ENCODE measurements around the gene MT1A.
"Not testable (repeated sequence)": the region's sequence is repeated elsewhere in the genome, so short reads cannot be mapped to it uniquely, and the experiment has no call there.

MT1A gene

DNA sequence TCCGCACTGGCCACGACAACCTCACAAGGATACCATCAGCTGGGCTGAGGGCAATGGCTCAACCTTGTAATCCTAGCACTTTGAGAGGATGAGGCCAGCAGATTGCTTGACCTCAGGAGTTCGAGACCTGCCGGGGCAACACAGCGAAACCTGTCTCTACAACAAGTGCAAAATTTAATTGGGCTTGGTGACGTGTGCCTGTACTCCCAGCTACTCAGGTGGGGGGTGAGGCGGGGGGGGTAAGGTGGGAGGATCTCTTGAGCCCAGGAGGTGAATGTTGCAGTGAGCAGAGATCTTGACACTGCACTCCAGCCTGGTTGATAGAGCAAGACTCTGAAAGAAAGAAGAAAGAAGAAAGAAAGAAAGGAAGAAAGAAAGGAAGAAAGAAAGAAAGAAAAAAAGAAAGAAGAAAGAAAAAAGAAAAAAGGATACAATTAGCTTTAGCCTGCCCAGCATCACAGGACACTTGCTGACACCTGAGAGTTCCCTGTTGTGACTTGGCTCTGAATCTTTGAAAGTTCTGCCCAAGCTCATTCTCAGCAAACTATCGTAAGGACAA, 18.0 kb upstream of the MT1A start:
- DNase-seq: no peak
- Histone ChIP-seq H3K79me2 (ENCODE audit: insufficient read depth, low read length) (no peaks in the 10 kb centered on the region), H3K27ac (ENCODE audit: low read length) (no peak overlapping the region), H3K36me3 (ENCODE audit: insufficient read depth, low read length) (no peaks in the 10 kb centered on the region), H3K9me3 (ENCODE audit: insufficient read depth, low read length, severe bottlenecking) (no peaks in the 10 kb centered on the region), H3K4me2 (ENCODE audit: insufficient read depth, low read length) (no peak overlapping the region), H4K20me1 (ENCODE audit: insufficient read depth, low read length) (no peaks in the 10 kb centered on the region), H3K4me3 (ENCODE audit: low read depth in 1 of 2, low read length in 2 of 2) (no peak overlapping the region), H3K4me1 (ENCODE audit: insufficient read depth, low read length) (no peaks in the 10 kb centered on the region), H3K9ac (ENCODE audit: low read depth, low read length) (no peak overlapping the region), H3K27me3 (ENCODE audit: insufficient read depth, low read length, poor library complexity) (peaks cover 9% of the 10 kb centered on the region), H2AFZ (ENCODE audit: low read depth, low read length) (no peak overlapping the region)
- TF ChIP-seq, protein P1, sequence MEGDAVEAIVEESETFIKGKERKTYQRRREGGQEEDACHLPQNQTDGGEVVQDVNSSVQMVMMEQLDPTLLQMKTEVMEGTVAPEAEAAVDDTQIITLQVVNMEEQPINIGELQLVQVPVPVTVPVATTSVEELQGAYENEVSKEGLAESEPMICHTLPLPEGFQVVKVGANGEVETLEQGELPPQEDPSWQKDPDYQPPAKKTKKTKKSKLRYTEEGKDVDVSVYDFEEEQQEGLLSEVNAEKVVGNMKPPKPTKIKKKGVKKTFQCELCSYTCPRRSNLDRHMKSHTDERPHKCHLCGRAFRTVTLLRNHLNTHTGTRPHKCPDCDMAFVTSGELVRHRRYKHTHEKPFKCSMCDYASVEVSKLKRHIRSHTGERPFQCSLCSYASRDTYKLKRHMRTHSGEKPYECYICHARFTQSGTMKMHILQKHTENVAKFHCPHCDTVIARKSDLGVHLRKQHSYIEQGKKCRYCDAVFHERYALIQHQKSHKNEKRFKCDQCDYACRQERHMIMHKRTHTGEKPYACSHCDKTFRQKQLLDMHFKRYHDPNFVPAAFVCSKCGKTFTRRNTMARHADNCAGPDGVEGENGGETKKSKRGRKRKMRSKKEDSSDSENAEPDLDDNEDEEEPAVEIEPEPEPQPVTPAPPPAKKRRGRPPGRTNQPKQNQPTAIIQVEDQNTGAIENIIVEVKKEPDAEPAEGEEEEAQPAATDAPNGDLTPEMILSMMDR (IDR thresholded peaks at IDR 0.05; ENCODE audit: borderline replicate concordance, extremely low read depth, low read length, poor library complexity, severe bottlenecking): no peak
- TF ChIP-seq EZH2 (IDR thresholded peaks at IDR 0.05; ENCODE audit: borderline replicate concordance, low read depth, low read length, severe bottlenecking): no peak
- ATAC-seq (ENCODE audit: insufficient read depth, low read depth): no peak

DNA sequence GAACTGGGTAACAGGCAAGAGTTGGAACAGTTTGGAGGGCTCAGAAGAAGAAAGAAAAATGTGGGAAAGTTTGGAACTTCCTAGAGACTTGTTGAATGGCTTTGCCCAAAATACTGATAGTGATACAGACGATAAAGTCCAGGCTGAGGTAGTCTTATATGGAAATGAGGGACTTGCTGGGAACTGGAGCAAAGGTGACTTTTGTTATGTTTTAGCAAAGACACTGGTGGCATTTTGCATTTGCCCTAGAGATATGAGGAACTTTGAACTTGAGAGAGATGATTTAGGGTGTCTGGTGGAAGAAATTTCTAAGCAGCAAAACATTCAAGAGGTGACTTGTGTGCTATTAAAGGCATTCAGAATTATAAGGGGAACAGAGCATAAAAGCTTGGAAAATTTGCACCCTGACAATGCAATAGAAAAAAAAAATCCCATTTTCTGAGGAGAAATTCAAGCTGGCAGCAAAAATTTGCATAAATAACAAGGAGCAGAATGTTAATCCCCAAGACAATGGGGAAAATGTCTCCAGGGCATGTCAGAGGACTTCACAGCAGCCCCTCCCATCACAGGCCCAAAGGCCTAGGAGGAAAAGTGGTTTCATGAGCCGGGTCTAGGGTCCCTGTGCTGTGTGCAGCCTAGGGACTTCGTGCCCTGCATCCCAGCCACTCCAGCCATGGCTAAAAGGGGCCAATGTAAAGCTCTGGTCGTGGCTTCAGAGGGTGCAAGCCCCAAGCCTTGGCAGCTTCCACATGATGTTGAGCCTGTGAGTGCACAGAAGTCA, 16.6 kb upstream of the MT1A start:
- H4K20me1 ChIP-seq (ENCODE audit: insufficient read depth, low read length); H3K36me3 ChIP-seq (ENCODE audit: insufficient read depth, low read length); H2AFZ ChIP-seq (ENCODE audit: low read depth, low read length); DNase-seq; ATAC-seq (ENCODE audit: insufficient read depth, low read depth); H3K9me3 ChIP-seq (ENCODE audit: insufficient read depth, low read length, severe bottlenecking); H3K4me3 ChIP-seq (ENCODE audit: low read depth in 1 of 2, low read length in 2 of 2); H3K27ac ChIP-seq (ENCODE audit: low read length); H3K4me2 ChIP-seq (ENCODE audit: insufficient read depth, low read length); H3K79me2 ChIP-seq (ENCODE audit: insufficient read depth, low read length); H3K9ac ChIP-seq (ENCODE audit: low read depth, low read length); H3K4me1 ChIP-seq (ENCODE audit: insufficient read depth, low read length): not testable (repeated sequence)
- H3K27me3 ChIP-seq (ENCODE audit: insufficient read depth, low read length, poor library complexity): peaks cover 16% of the 10 kb centered on the region

DNA sequence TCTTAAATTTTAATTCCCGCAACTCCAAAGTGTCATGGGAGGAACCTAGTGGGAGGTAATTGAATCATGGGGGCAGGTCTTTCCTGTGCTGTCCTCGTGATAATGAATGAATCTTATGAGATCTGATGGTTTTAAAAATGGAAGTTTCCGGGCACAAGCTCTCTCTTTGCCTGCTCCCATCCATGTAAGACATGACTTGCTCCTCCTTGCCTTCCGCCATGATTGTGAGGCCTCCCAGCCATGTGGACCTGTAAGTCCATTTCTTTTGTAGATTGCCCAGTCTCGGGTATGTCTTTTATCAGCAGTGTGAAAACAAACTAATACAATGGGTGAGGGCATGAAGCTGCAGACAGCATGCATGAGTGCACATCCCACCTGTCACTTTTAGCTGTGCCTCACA, 15.3 kb upstream of the MT1A start:
- H2AFZ ChIP-seq (ENCODE audit: low read depth, low read length); DNase-seq; H3K27ac ChIP-seq (ENCODE audit: low read length); H3K9ac ChIP-seq (ENCODE audit: low read depth, low read length); H3K9me3 ChIP-seq (ENCODE audit: insufficient read depth, low read length, severe bottlenecking); H3K79me2 ChIP-seq (ENCODE audit: insufficient read depth, low read length); H3K4me2 ChIP-seq (ENCODE audit: insufficient read depth, low read length); H3K4me3 ChIP-seq (ENCODE audit: low read depth in 1 of 2, low read length in 2 of 2); H3K4me1 ChIP-seq (ENCODE audit: insufficient read depth, low read length); ATAC-seq (ENCODE audit: insufficient read depth, low read depth); H3K36me3 ChIP-seq (ENCODE audit: insufficient read depth, low read length); H4K20me1 ChIP-seq (ENCODE audit: insufficient read depth, low read length): not testable (repeated sequence)
- peaks cover 12% of the 10 kb centered on the region for H3K27me3 ChIP-seq (ENCODE audit: insufficient read depth, low read length, poor library complexity)

DNA sequence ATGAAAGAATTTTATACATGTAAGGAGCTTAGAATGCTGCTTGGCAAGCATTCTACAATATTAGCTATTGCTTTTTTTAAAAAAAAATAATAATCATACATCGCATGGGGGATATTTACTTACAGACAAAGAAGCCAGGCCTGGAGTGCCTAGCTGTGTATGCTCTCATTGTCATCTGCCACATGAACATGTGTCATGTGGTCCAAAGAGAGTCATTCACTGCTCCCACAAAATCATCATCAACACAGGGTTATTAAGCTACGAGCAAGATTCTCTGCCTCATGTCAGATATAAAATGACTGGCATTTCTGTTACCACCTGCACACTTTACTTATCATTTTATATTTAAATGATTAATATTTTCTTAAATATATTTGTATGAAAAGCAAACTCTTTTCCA, 14.8 kb upstream of the MT1A start:
- H4K20me1 ChIP-seq (ENCODE audit: insufficient read depth, low read length): no peaks in the 10 kb centered on the region
- H3K4me1 ChIP-seq (ENCODE audit: insufficient read depth, low read length): no peaks in the 10 kb centered on the region
- ATAC-seq (ENCODE audit: insufficient read depth, low read depth): no peak
- H3K9ac ChIP-seq (ENCODE audit: low read depth, low read length): no peak overlapping the region
- H3K9me3 ChIP-seq (ENCODE audit: insufficient read depth, low read length, severe bottlenecking): no peaks in the 10 kb centered on the region
- H2AFZ ChIP-seq (ENCODE audit: low read depth, low read length): no peak overlapping the region
- peaks cover 9% of the 10 kb centered on the region for H3K27me3 ChIP-seq (ENCODE audit: insufficient read depth, low read length, poor library complexity)
- H3K27ac ChIP-seq (ENCODE audit: low read length): no peak overlapping the region
- H3K36me3 ChIP-seq (ENCODE audit: insufficient read depth, low read length): no peaks in the 10 kb centered on the region
- TF ChIP-seq, protein P1 (IDR thresholded peaks at IDR 0.05; ENCODE audit: borderline replicate concordance, extremely low read depth, low read length, poor library complexity, severe bottlenecking): no peak
- no peak for TF ChIP-seq EZH2 (IDR thresholded peaks at IDR 0.05; ENCODE audit: borderline replicate concordance, low read depth, low read length, severe bottlenecking)
- no peak for DNase-seq
- no peak overlapping the region for H3K4me3 ChIP-seq (ENCODE audit: low read depth in 1 of 2, low read length in 2 of 2)
- no peaks in the 10 kb centered on the region for H3K79me2 ChIP-seq (ENCODE audit: insufficient read depth, low read length)
- H3K4me2 ChIP-seq (ENCODE audit: insufficient read depth, low read length): no peak overlapping the region
